HCT116 (cell line): ENCODE data around the gene DDX19B. TPM values are rescaled to one million over a fixed set of nuclear protein-coding genes. Genes with fewer than 3 reads are reported as not detected.
"Not testable (repeated sequence)": the region's sequence is repeated elsewhere in the genome, so short reads cannot be mapped to it uniquely, and the experiment has no call there.

Source experiments
- ATAC-seq: fragments of 200-7000 bp; cut with Tn5 transposase; 2 replicates; pipeline ENCODE4 v1.9.1; 2020; ENCODE audit warnings: mild to moderate bottlenecking, moderate library complexity
- BruUV-seq: library from RNA; stranded (reverse); fragments of 400-500 nt; replicated peaks from 2 replicates; lab custom pipeline; 2021; lab: Mats Ljungman, UMichigan
- CTCF ChIA-PET: fragments of 300-600 bp; sonication (Branson Sonifier 250); formaldehyde crosslinking; loops from one replicate; lab custom pipeline; 2021; ENCODE audit warnings: antibody characterized with exemption; lab: Charles Lee
- POLR2A ChIA-PET: fragments of 300-600, 350-600 bp; sonication (Branson Sonifier 250); formaldehyde crosslinking; loops from one replicate; lab custom pipeline; 2021; ENCODE audit warnings: antibody characterized with exemption; lab: Charles Lee
- RAD21 ChIA-PET, 2 experiments: fragments of 300-600 bp; sonication (Branson Sonifier 250); formaldehyde crosslinking; loops; one replicate each; lab custom pipeline; 2023; ENCODE audit warnings: low total read pairs in 2 of 2; ENCODE audit not compliant: uncharacterized antibody in 2 of 2, unreplicated experiment in 2 of 2, low non-redundant PET in 1 of 2; lab: Charles Lee
- DNase-seq: peaks from one replicate; pipeline ENCODE4 v3.0.0-alpha.2; 2010; ENCODE audit warnings: low read depth, low spot score
- H2AFZ ChIP-seq: fragments of 200-600 bp; shearing (Covaris generic), sonication (generic); 2 replicates; pipeline ENCODE4 v1.6.1; 2017; ENCODE audit warnings: low read depth, mixed run types, mixed read lengths, antibody characterized with exemption, low read length; ENCODE audit not compliant: poor library complexity, severe bottlenecking
- H3K27ac ChIP-seq: 2 replicates; pipeline ENCODE4 v1.5.1; 2012; ENCODE audit warnings: low read depth, low read length
- H3K27me3 ChIP-seq: fragments of 200-600 bp; sonication (generic); 2 replicates; pipeline ENCODE4 v1.6.1; 2016; ENCODE audit warnings: mixed run types, low read length, mixed read lengths; ENCODE audit not compliant: insufficient read depth
- H3K36me3 ChIP-seq, 2 experiments: fragments of 200-500 bp in 1 of 2; fragments of 200-600 bp in 1 of 2; sonication (Bioruptor generic) in 1 of 2; sonication (generic) in 1 of 2; 2 replicates each; pipeline versions ENCODE4 v1.5.1 to v1.6.1; 2014 to 2016; ENCODE audit warnings: low read length in 2 of 2, inconsistent platforms in 1 of 2, mixed read lengths in 1 of 2, mixed run types in 1 of 2; ENCODE audit not compliant: insufficient read depth in 2 of 2, control insufficient read depth in 1 of 2
- H3K4me1 ChIP-seq, 2 experiments: fragments of 200-600 bp in 1 of 2; sonication (generic) in 1 of 2; 2 replicates each; pipeline versions ENCODE4 v1.5.1 to v1.6.1; 2012 to 2017; ENCODE audit warnings: low read length in 2 of 2, inconsistent platforms in 1 of 2, mild to moderate bottlenecking in 1 of 2, mixed read lengths in 1 of 2, mixed run types in 1 of 2, moderate library complexity in 1 of 2; ENCODE audit not compliant: insufficient read depth in 2 of 2, control insufficient read depth in 1 of 2
- H3K4me2 ChIP-seq: fragments of 200-600 bp; sonication (generic); 2 replicates; pipeline ENCODE4 v1.6.1; 2017; ENCODE audit warnings: mixed run types, low read length, mixed read lengths
- H3K4me3 ChIP-seq, 2 experiments: fragments of 200-600 bp in 1 of 2; sonication (generic) in 1 of 2; replicated peaks in 1 of 2; 2 replicates each; pipeline ENCODE4 v1.5.1; 2011 to 2016; ENCODE audit warnings: low read length in 2 of 2, control low read depth in 1 of 2, low read depth in 1 of 2, mild to moderate bottlenecking in 1 of 2, mixed read lengths in 1 of 2, mixed run types in 1 of 2
- H3K79me2 ChIP-seq: fragments of 200-600 bp; sonication (generic); 2 replicates; pipeline ENCODE4 v1.6.1; 2017; ENCODE audit warnings: mild to moderate bottlenecking, mixed run types, low read length, moderate library complexity, mixed read lengths; ENCODE audit not compliant: insufficient read depth
- H3K9ac ChIP-seq: fragments of 200-600 bp; sonication (generic); 2 replicates; pipeline ENCODE4 v1.6.1; 2016; ENCODE audit warnings: low read length, mixed read lengths
- H3K9me2 ChIP-seq: fragments of 200-600 bp; sonication (generic), shearing (Covaris generic); 2 replicates; pipeline ENCODE4 v1.6.1; 2017; ENCODE audit warnings: mixed run types, mild to moderate bottlenecking, moderate library complexity; ENCODE audit not compliant: insufficient read depth
- H3K9me3 ChIP-seq, 2 experiments: fragments of 200-500 bp in 1 of 2; fragments of 200-600 bp in 1 of 2; sonication (Bioruptor generic) in 1 of 2; sonication (generic) in 1 of 2; 2 replicates each; pipeline ENCODE4 v1.6.1; 2014 to 2017; ENCODE audit warnings: low read length in 2 of 2, mixed read lengths in 2 of 2, inconsistent platforms in 1 of 2, low read depth in 1 of 2, mild to moderate bottlenecking in 1 of 2, mixed run types in 1 of 2, moderate library complexity in 1 of 2; ENCODE audit not compliant: control insufficient read depth in 1 of 2, insufficient read depth in 1 of 2
- H4K20me1 ChIP-seq: fragments of 200-600 bp; sonication (generic), shearing (Covaris generic); 2 replicates; pipeline ENCODE4 v1.6.1; 2017; ENCODE audit warnings: mixed run types, mild to moderate bottlenecking, moderate library complexity; ENCODE audit not compliant: insufficient read depth
- EGR1 ChIP-seq: IDR thresholded peaks from 2 replicates; pipeline ENCODE4 v1.6.1; 2012; ENCODE audit warnings: low read depth
- ELF1 ChIP-seq: IDR thresholded peaks from 2 replicates; pipeline ENCODE4 v1.6.1; 2012; ENCODE audit warnings: low read depth, borderline replicate concordance
- EZH2 ChIP-seq: fragments of 200-600 bp; sonication (generic); IDR thresholded peaks from 2 replicates; pipeline ENCODE4 v1.6.1; 2017; ENCODE audit warnings: antibody characterized with exemption, mixed run types
- POLR2A ChIP-seq: IDR thresholded peaks from 2 replicates; pipeline ENCODE4 v1.7.0; 2011; ENCODE audit warnings: borderline replicate concordance; ENCODE audit not compliant: insufficient read depth, insufficient read length; ENCODE audit errors: extremely low read depth
- POLR2AphosphoS5 ChIP-seq: IDR thresholded peaks from 2 replicates; pipeline ENCODE4 v1.6.1; 2011; ENCODE audit warnings: mild to moderate bottlenecking, low read depth, low read length, moderate library complexity
- RAD21 ChIP-seq: IDR thresholded peaks from 2 replicates; pipeline ENCODE4 v1.6.1; 2012; ENCODE audit warnings: low read depth, mild to moderate bottlenecking
- SIN3A ChIP-seq: IDR thresholded peaks from 2 replicates; pipeline ENCODE4 v1.6.1; 2012; ENCODE audit warnings: low read depth
- SRF ChIP-seq: IDR thresholded peaks from 2 replicates; pipeline ENCODE4 v1.6.1; 2012; ENCODE audit warnings: low read depth
- ZFX ChIP-seq: fragments of 450-650 bp; IDR thresholded peaks from 2 replicates; pipeline ENCODE4 v1.6.1; 2017
- intact Hi-C: fragments of 100-400 bp; cut with micrococcal nuclease; formaldehyde crosslinking; loops from 2 replicates; pipeline ENCODE4 v1.10.0; 2022
- total RNA-seq: library from RNA; stranded (reverse); gene quantifications from one replicate; pipeline ENCODE4 v1.2.1, GENCODE V29; 2021; ENCODE audit not compliant: unreplicated experiment
- TF ChIP-seq, protein P1 (sequence below), 3 experiments: fragments of 200-600 bp in 1 of 3; sonication (generic) in 1 of 3; IDR thresholded peaks in 2 of 3; conservative IDR thresholded peaks in 1 of 3; 2 replicates each; pipeline ENCODE4 v1.5.1; 2012 to 2017; ENCODE audit warnings: low read depth in 2 of 3, low read length in 2 of 3, antibody characterized with exemption in 1 of 3, borderline replicate concordance in 1 of 3, control low read depth in 1 of 3, mild to moderate bottlenecking in 1 of 3, mixed read lengths in 1 of 3, mixed run types in 1 of 3, moderate library complexity in 1 of 3; ENCODE audit not compliant: insufficient read depth in 1 of 3
- TF ChIP-seq, protein P2 (sequence below): IDR thresholded peaks from 2 replicates; pipeline ENCODE4 v1.6.1; 2012

The DDX19B gene
- total RNA-seq, 1 experiment from 2014 or later: 36.6 TPM

DNA sequence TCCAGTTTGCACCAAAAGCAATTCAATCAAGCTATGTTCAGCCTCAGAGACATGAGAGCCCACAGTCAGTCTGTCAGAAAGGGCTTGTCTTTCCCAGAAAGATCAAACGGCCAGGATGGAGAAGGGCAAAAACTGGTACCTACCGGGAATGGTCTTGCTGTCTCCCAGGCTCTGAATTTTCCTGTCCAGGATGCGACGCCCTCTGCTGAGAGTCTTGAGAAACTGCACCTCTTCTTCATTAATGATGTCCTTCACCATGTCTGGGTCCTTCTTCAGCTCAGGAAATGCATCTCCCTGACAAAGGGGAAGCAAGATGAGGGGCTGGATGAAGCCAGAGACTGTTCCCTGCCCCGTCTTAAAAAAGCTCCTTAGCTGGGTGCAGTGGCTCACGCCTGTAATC is 31.5 kb upstream of the DDX19B start:
- ATAC-seq (peak; percentile 84), DNase-seq (peak; percentile 18)
- ChIA-PET RAD21 (no interaction called here), CTCF (interaction anchor here (1.0 to 1.3 kb wide), 3 partner anchors 8 to 18 kb away, joined by 3 to 4 read pairs (median 4); no protein-coding TSS in a partner anchor), POLR2A (interaction anchor here (1.0 to 1.5 kb wide), 2 partner anchors 18 to 22 kb away, joined by 4 read pairs; partner anchors contain the start of gene AARS1)
- Histone ChIP-seq H3K9me3 (no peaks in the 10 kb centered on the region), H3K4me2 (no peak overlapping the region), H4K20me1 (no peaks in the 10 kb centered on the region), H2AFZ (no peak overlapping the region), H3K27ac (no peak overlapping the region), H3K79me2 (peaks cover 7% of the 10 kb centered on the region; the same call in 1 of the 2 replicates), H3K4me3 (no peak overlapping the region), H3K36me3 (peaks cover 48 to 66% of the 10 kb centered on the region in 2 experiments), H3K9ac (no peak overlapping the region), H3K27me3 (no peaks in the 10 kb centered on the region), H3K4me1 (no peaks in the 10 kb centered on the region), H3K9me2 (no peaks in the 10 kb centered on the region)
- intact Hi-C loops: no loop called here
- TF ChIP-seq, protein P1, sequence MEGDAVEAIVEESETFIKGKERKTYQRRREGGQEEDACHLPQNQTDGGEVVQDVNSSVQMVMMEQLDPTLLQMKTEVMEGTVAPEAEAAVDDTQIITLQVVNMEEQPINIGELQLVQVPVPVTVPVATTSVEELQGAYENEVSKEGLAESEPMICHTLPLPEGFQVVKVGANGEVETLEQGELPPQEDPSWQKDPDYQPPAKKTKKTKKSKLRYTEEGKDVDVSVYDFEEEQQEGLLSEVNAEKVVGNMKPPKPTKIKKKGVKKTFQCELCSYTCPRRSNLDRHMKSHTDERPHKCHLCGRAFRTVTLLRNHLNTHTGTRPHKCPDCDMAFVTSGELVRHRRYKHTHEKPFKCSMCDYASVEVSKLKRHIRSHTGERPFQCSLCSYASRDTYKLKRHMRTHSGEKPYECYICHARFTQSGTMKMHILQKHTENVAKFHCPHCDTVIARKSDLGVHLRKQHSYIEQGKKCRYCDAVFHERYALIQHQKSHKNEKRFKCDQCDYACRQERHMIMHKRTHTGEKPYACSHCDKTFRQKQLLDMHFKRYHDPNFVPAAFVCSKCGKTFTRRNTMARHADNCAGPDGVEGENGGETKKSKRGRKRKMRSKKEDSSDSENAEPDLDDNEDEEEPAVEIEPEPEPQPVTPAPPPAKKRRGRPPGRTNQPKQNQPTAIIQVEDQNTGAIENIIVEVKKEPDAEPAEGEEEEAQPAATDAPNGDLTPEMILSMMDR (IDR thresholded peaks at IDR 0.05 in 2 of 3, conservative IDR thresholded peaks at IDR 0.05 in 1 of 3; ENCODE audit: borderline replicate concordance in 1 of 3, insufficient read depth in 1 of 3, low read depth in 2 of 3, low read length in 2 of 3): peak; percentile 47 to 74 (median 68); a peak in 5 of 6 replicates
- TF ChIP-seq SIN3A (no peak), EZH2 (no peak), RAD21 (peak; percentile 42), ELF1 (no peak), SRF (no peak), POLR2A (no peak), EGR1 (no peak), ZFX (no peak), POLR2AphosphoS5 (no peak)
- TF ChIP-seq, protein P2, sequence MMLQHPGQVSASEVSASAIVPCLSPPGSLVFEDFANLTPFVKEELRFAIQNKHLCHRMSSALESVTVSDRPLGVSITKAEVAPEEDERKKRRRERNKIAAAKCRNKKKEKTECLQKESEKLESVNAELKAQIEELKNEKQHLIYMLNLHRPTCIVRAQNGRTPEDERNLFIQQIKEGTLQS: no peak
- no TSS peak for BruUV-seq

DNA sequence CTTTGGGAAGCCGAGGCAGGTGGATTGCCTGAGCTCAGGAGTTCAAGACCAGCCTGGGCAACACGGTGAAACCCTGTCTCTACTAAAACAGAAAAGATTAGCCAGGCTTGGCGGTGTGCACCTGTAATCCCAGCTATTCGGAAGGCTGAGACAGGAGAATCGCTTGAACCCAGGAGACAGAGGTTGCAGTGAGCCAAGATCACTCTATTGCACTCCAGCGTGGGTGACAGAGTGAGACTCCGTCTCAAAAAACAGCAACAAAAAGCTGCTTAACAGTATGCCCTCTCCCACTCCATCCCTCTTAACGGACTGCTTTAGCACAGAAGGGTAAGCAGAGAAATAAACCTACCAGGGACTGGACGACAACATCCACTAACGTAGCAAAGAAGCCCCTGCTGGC is 31.1 kb upstream of the DDX19B start:
- not testable (repeated sequence) for BruUV-seq

More for the DNA sequence above, 31.1 kb upstream of the DDX19B start:
- H3K9ac ChIP-seq, intact Hi-C loops, H2AFZ ChIP-seq, H3K4me2 ChIP-seq, H3K27me3 ChIP-seq, DNase-seq, H3K9me3 ChIP-seq, H3K4me3 ChIP-seq, H3K9me2 ChIP-seq, H3K27ac ChIP-seq, H4K20me1 ChIP-seq, H3K4me1 ChIP-seq, RAD21 ChIA-PET: not testable (repeated sequence)
- POLR2A ChIA-PET: interaction anchor here (1.0 to 1.5 kb wide), 2 partner anchors 17 to 21 kb away, joined by 4 read pairs; partner anchors contain the start of gene AARS1
- Histone ChIP-seq H3K36me3 (peaks cover 48 to 69% of the 10 kb centered on the region in 2 experiments), H3K79me2 (peaks cover 11% of the 10 kb centered on the region)
- CTCF ChIA-PET: interaction anchor here (1.0 to 1.3 kb wide), 3 partner anchors 9 to 18 kb away, joined by 3 to 4 read pairs (median 4); no protein-coding TSS in a partner anchor
- peak; percentile 43 for ATAC-seq
